HG03469 (cell line): ENCODE measurements around the gene NXT1.

ENCODE experiments used
- ATAC-seq: cut with Tn5 transposase; IDR thresholded peaks from one replicate; pipeline ENCODE4 v1.9.1; 2021; ENCODE audit warnings: mild to moderate bottlenecking, moderate library complexity, moderate number of reproducible peaks; ENCODE audit not compliant: unreplicated experiment

NXT1 gene

DNA sequence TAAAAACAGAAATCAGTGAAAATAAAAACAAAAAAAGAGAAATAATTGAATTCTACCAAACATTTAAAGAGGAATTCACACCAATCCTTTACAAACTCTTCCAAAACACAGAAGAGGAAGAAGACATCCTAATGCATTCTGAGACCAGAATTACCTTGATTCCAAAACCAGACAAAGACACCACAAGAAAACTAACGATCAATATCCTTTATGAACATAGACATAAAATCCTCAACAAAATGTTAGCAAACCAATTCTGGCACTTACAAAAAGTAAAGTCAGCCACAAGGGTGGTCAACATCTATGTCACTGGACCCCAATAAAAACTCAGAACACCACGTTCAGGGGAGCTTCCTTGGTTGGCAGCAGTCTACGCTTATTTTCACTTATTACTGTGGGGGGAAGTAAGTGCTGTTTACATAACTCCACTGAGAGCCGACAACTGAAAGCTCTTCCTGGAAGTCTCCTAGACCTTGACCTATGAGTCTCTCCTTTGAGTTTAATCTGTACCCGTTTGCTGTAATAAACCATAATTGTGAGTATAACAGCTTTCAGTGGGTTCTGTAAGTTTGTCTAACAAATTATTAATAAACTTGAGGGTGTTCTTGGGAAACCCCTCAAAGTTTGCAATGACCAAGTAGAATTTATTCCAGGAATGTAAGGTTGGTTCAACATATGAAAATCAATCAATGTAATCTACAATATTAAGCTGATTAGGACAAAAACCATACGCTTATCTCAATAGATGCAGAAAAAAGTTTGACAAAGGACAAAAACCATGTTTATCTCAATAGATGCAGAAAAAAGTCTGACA is 35.9 kb downstream of the NXT1 start:
- no peak for ATAC-seq

DNA sequence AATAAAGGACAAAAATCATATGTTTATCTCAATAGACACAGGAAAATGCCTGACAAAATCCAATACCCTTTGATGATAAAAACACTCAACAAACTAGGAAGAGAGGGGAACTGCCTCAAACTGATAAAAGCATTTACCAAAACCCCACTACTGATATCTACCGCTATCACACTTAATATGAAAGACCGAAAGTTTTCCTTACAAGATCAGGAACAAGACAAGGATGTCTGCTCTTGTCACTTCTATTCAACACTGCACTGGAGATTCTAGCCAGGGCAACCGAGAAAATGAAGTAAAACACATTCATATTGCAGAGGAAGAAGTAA is 36.5 kb downstream of the NXT1 start:
- ATAC-seq, result no peak

DNA sequence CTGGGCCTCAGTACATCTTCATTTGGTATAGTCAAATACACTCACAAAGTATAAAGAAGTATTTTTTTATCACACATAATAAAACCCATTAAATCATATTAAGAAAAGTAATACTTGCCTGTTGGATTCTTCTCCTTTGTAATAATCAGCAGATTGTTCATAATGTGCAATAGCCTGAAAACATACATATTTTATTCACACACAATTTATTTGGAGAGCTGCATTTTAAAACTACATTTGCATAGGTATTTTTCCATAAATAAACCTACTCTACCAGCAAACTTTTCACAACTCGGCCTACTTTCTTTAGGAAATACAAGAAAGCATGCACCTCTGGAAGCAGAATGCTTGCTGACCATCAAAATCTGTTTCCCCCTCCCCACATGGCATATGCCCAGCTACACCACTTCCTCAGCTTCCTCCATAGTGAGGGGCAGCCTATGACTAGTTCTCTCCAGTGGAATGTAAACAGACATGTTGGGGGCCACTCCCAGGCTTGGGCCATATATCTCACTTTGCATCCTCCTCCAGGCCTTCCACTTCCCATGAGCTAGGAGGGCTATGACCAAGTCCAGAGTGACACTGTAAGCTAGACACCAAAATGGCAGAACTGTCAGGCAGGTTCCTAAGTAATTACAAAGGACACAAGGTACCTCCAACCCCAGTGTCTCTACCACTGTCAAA is 39.6 kb downstream of the NXT1 start:
- no peak for ATAC-seq

DNA sequence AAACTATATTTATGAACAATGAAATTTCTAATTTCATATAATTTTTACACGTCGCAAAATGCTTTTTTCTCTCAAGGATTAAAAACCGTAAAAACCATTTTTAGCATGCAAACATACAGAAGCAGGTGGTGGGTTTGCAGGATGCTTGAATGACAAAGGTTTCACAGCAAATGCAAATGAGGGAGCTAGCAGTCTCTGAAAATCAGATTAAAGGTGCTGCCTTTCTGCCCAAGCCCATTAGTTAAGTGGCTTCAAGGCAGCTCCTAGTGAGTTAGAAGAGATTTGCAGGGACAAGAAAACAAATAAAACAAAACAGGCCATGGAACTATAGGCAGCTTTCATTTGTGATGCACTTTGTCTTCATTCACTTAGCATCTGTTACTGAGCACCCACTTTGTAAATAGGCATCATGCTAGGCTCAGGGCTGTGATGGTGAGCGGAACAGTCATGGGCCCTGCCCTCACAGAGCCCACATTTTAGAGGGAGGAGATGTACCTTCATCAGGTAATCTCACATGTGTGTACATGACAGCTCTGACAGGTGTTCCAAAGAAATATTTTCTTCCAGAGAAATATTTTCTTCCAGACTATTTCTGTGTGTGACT is 41.2 kb downstream of the NXT1 start:
- ATAC-seq, result no peak

DNA sequence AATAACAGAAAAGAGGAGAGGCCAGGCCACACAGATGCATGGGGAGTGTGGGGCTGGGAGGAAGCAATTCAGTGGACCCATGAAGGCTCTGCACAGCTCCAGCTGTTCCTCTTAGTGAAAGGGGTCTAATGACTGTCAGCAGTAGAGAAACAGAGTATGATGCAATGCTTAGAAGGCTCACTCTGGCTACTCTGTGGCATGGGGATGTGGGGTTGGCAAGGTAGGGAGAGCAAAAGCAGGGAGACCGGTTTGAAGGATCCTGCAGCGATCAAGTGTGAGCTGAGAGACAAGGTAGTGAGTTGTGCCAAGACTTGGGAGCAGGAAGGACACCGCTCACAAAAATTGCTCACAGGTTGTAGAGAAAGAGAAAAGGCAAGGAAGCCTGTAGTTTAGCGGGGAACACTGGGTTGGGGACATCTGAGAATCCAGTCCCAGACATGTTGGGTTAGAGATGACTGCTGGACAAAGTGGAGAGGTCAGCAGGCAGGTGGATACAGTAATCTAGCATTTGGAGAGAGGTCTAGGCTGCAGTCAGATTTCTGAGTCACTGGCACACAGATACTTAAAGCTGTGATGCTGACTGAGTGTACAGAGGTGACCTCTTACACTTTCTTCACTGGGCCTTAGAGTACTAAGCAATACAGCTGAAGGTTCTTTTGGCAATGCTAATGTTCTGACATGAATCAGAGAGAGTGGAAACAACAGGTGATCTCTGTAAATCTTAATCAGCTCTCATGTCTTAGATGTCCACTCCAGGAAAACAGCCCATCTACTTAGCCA is 43.6 kb downstream of the NXT1 start:
- no peak for ATAC-seq

DNA sequence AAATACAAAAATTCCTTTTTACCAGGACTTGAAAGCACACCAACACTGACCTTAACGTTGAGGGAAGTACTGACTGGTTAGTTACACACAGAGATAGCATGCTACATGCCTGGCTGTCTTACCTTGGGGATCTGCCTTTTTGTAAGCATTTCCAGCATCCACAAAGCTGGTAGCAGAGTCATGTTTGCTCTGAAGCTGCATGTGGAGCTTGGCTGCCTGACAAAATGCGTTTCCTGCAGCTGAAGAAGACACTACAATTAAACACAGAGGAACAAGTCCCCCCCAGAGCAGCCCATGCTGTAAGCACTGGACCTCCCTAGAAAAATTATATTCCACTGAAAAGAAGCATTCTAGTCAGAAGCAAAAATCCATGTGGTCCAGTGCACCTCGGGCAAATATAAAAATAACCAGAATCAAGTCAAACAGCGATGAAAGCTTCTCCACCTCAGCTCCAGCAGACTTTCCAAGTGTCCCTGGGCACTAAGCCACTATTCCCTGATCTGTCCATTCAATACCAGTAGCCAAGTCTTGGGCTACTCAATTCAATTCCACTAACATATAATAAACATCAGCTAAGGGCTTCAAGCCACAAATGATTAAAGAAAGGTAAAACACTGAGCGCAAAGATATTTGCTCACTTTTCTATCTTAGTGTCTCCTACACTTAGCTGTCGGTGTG is 46.5 kb downstream of the NXT1 start:
- ATAC-seq, result no peak

DNA sequence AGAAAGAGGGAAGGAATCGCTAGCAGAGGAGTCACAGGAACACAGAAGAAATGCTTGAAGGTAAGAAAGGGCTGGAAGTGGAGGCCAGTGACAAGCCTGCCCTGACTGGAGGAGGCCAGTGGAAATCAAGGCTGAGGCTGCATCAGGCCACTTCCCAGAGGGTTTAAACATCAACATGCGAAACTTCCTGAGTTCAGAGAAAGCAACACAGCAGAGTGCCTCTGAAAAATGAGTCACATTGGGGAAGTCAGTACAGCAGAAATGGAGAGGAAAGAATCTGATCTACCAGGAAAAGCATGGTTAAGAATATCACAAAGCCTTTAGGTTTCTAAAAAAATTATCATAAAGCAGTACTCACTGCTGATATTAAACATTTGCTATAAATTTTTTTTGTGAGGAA is 47.4 kb downstream of the NXT1 start:
- no peak for ATAC-seq

DNA sequence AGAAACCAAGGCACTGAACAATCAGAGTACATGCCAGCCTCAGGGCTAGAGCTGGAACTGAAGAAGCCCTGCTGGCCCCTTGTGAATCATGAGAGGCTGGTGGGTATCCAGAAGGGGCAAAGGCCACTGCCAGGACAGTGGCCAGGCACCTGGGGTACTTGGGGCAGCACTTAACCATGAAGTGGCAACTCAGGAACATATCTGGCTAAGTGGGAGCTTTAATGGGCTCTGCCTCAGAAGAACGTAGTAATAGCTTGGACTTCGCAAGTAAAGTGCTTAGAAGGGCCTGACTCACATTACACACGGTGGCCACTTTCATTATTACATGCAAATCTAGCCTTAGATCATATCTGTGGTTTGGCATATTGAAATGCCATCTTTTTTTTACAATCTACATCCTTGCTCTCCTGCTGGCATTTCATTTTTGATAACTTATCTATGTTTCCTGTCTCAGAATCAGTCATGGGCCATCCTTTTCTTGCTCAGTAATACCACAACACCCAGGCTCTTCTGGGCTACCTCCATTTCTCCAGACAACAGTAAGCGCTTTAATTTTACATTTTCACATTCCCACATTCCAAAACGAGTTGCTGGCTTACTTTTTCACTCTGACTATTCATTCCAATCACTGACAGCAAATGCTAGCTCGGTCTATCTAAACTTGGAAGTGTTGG is 49.1 kb downstream of the NXT1 start:
- ATAC-seq, result no peak

DNA sequence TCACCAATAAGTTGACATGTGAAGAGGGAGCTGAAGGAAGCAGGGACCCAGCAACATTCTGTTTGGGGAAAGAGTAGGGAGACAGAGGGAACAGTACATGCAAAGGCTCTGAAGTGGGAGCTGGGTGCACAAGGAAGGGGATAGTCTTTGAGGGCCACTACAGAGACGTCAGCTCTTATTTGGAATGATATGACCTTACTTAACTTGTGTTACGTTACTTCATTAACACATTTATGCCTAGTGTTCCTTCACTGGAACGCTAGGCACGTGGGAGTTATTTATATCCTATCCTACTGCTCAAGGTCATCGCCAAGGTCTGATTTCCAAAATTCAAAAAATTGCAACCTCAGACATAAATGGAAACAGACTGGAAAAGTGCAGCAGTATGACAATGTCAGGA is 50.5 kb downstream of the NXT1 start:
- no peak for ATAC-seq

DNA sequence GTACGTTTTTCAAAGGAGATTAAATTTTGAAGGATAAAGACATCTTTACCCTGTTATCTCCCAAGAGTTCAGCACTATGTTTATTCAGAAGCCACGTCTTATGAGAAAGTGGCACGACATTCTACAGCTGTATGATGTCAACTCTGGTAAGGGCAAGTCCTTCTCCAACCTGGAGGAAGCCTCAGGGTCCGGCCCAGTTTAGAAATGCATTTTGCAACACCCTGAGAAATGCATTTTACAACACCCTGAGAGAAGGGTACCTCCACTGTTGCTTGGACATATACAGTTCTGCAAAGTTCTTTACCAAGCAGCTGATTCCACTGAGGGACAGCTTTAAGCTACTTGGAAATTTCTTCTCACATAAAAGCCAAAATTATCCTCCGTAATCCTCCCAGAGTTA is 53.2 kb downstream of the NXT1 start:
- ATAC-seq, result no peak

DNA sequence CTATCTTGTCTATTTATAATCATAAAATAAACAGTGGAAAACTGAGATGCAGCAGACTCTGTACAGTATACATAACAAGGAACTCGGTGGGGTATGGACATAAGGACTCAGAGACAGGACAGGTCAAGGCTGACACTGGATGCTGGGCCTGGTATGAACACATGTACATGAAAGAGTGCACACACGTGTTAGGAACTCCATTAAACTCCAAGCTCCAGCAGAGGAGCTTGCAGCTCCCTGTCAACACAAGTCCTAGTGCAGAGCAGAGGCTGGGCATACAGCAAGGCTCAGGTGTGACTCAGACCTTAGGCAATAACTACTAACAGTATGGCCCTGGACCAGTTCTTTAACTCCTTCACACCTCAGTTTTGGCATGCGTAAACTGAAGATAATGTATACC is 53.6 kb downstream of the NXT1 start:
- no peak for ATAC-seq
